Measurements from ENCODE around the gene UBR3. TPM values are rescaled to one million over a fixed set of nuclear protein-coding genes. Genes with fewer than 3 reads are reported as not detected.
A peak's percentile ranks its signal among the peaks of the same experiment; 100 is the strongest.

Gene UBR3
- total and polyA plus RNA-seq, 2 of the 4 experiments (the other 2 are of a cell fraction), result 10.0 to 33.9 TPM

- intact Hi-C loops (cut with micrococcal nuclease), result no loop called here
- H4K5ac ChIP-seq (ENCODE audit: low read depth, low read length), result no peak overlapping the region
- POLR2A ChIA-PET (ENCODE audit: unreplicated experiment), result no interaction called here
Observed at GRCh38 chr2:169845016-169845415, 17.8 kb downstream of the UBR3 start.

More at GRCh38 chr2:169845016-169845415, 17.8 kb downstream of the UBR3 start:
- no peaks in the 10 kb centered on the region for H3K4me1 ChIP-seq (ENCODE audit: control insufficient read depth, insufficient read depth, low read length)
- ATAC-seq (ENCODE audit: low read depth) (peak; percentile 46; the same call in 1 of the 2 replicates), DNase-seq (peak; percentile 29)
- H4K91ac ChIP-seq (ENCODE audit: insufficient read depth, low read depth, low read length), result no peak overlapping the region
- H2BK15ac ChIP-seq (ENCODE audit: low read depth, low read length), result no peak overlapping the region
- H2AFZ ChIP-seq (replicated peaks; ENCODE audit: low read length, poor library complexity), result no peak overlapping the region
- no peak overlapping the region for H2BK20ac ChIP-seq (ENCODE audit: low read depth, low read length)
- no peak overlapping the region for H2BK5ac ChIP-seq (ENCODE audit: low read depth, low read length, poor library complexity, severe bottlenecking)
- H2AK9ac ChIP-seq (replicated peaks; ENCODE audit: low read depth, low read length, poor library complexity), result no peak overlapping the region
- H3K4me3 ChIP-seq (ENCODE audit: insufficient read depth, low read depth, low read length), result no peak overlapping the region
- no peak overlapping the region for H3K9ac ChIP-seq (ENCODE audit: low read depth, low read length)
- H3K4me2 ChIP-seq (ENCODE audit: low read depth, low read length), result no peak overlapping the region
- no peak overlapping the region for H2AK5ac ChIP-seq (ENCODE audit: low read depth, low read length)
- WGBS, 2 experiments (ENCODE audit: extremely low coverage in 2 of 2, insufficient read length in 1 of 2), result no CpG with 5 or more reads among the region's 2 CpGs
- no peak for TF ChIP-seq FOS (IDR thresholded peaks at IDR 0.05; ENCODE audit: low read depth, low read length)
- no peak for TF ChIP-seq MAZ (IDR thresholded peaks at IDR 0.05; ENCODE audit: borderline replicate concordance, low read depth, low read length)
- TF ChIP-seq POLR2A (IDR thresholded peaks at IDR 0.05; ENCODE audit: low read depth, low read length), result no peak
- TF ChIP-seq RAD21 (IDR thresholded peaks at IDR 0.05; ENCODE audit: low read length), result no peak
- TF ChIP-seq ELK1 (IDR thresholded peaks at IDR 0.05; ENCODE audit: borderline replicate concordance, low read depth, low read length), result no peak
- no peak for TF ChIP-seq CHD1 (IDR thresholded peaks at IDR 0.05; ENCODE audit: low read depth, low read length)
- no peak for TF ChIP-seq USF2 (IDR thresholded peaks at IDR 0.05; ENCODE audit: low read depth, low read length)
- TF ChIP-seq MAFK (IDR thresholded peaks at IDR 0.05; ENCODE audit: low read depth, low read length), result no peak
- no peak for TF ChIP-seq RCOR1 (IDR thresholded peaks at IDR 0.05; ENCODE audit: insufficient replicate concordance, low read length)
- TF ChIP-seq CTCF (conservative IDR thresholded peaks at IDR 0.05; ENCODE audit: low read depth, low read length), result no peak
- TF ChIP-seq CEBPB (IDR thresholded peaks at IDR 0.05; ENCODE audit: low read depth, low read length), result no peak
- no peak for TF ChIP-seq MXI1 (IDR thresholded peaks at IDR 0.05; ENCODE audit: borderline replicate concordance, low read depth, low read length)
- peaks cover 7% of the 10 kb centered on the region; the same call in 1 of the 2 replicates for H4K20me1 ChIP-seq (ENCODE audit: insufficient read depth, low read length)
- no peak overlapping the region for H3K4ac ChIP-seq (ENCODE audit: low read depth, low read length)
- H3K9me3 ChIP-seq (ENCODE audit: control insufficient read depth, insufficient read depth, low read length), result no peaks in the 10 kb centered on the region; the same call in 1 of the 2 replicates
- H3K36me3 ChIP-seq (ENCODE audit: control insufficient read depth, insufficient read depth, low read length), result 0 out of 2 replicates have a peak, but pooled peaks cover 2% of the 10 kb centered on the region
- in situ Hi-C loops (cut with MboI; ENCODE audit: low sequenced_read_pairs) (no loop called here), dilution Hi-C loops (cut with HindIII; ENCODE audit: low sequenced_read_pairs, unreplicated experiment) (no loop called here)
- no peaks in the 10 kb centered on the region for H3K27me3 ChIP-seq (ENCODE audit: control insufficient read depth, insufficient read depth, low read length)
- H3K23ac ChIP-seq (ENCODE audit: low read depth, low read length), result no peak overlapping the region
- H4K8ac ChIP-seq (ENCODE audit: low read depth in 2 of 2, low read length in 2 of 2), result no peak overlapping the region
- no peak overlapping the region for H3K14ac ChIP-seq (replicated peaks; ENCODE audit: low read depth, low read length)
- CTCF ChIA-PET, result interaction anchor here (0.7 kb wide), 1 partner anchor 32 kb away, joined by 3 read pairs; no protein-coding TSS in a partner anchor
- no peak overlapping the region for H2BK120ac ChIP-seq (ENCODE audit: low read depth, low read length)
- no TSS peak for BruUV-seq (replicated peaks)
- H3K56ac ChIP-seq (ENCODE audit: extremely low read depth, insufficient read depth, low read length), result no peak overlapping the region
- no peak overlapping the region for H3K27ac ChIP-seq (ENCODE audit: insufficient read depth, low read length)
- H3K18ac ChIP-seq (ENCODE audit: low read depth, low read length), result no peak overlapping the region
- peaks cover 15 to 39% of the 10 kb centered on the region in 2 experiments for H3K79me1 ChIP-seq (ENCODE audit: low read depth in 1 of 2, low read length in 2 of 2)
- H3K9me1 ChIP-seq (ENCODE audit: insufficient read depth, low read length), result peaks cover 7% of the 10 kb centered on the region
